Measurements from ENCODE around the gene RAB6A. TPM values are rescaled to one million over a fixed set of nuclear protein-coding genes. Genes with fewer than 3 reads are reported as not detected.
A peak's percentile ranks its signal among the peaks of the same experiment; 100 is the strongest.

The RAB6A gene
- total RNA-seq, 1 donor from 2014 or later = 87.2 TPM

GRCh38 chr11:73661035-73661628, 99.7 kb downstream of the RAB6A start:
- peak overlapping the region; percentile 34 to 75 (median 51) for H3K9ac ChIP-seq (ENCODE audit: low read depth in 1 of 3, low read length in 3 of 3)
- H3K27ac ChIP-seq (ENCODE audit: low read depth, low read length) = no peak overlapping the region
- H3K4me3 ChIP-seq (ENCODE audit: low read length in 3 of 3) = peak overlapping the region; percentile 70 to 77 (median 73)

DNA sequence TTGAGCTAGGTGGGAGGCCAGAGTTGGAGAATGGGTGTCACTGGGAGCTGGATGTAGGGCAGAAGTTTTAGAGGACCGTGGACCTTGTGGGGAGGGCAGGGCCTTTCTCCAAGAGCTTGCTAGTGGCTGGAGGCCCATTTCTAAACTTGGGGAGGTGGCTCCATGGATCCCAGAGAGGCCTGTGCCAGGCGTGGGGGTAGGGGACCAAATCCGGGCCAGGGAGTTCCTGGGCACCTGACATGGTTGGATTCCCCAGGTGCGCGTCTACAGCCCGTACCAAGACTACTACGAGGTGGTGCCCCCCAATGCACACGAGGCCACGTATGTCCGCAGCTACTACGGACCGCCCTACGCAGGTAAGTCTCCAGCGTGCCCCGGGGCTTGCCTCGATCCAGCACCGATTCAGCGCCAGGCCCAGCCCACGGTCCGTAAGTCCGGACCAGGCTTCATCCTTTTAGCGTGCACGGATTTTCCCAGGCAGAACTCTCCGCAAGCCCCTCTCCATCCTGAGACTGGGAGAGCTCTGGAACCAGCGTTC, 100.3 kb downstream of the RAB6A start:
- Histone ChIP-seq H3K9me3 (ENCODE audit: control insufficient read depth in 3 of 3, low read length in 3 of 3) (no peaks in the 10 kb centered on the region), H3K9ac (ENCODE audit: low read depth in 1 of 3, low read length in 3 of 3) (peak overlapping the region in 2 of 3 donors; percentile 27 to 75), H3K27ac (ENCODE audit: low read depth, low read length) (no peak overlapping the region), H3K27me3 (ENCODE audit: control insufficient read depth in 3 of 3, insufficient read depth in 3 of 3, low read length in 3 of 3) (no peaks in the 10 kb centered on the region), H3K4me3 (ENCODE audit: low read length in 3 of 3) (peak overlapping the region; percentile 70 to 77 (median 73)), H3K36me3 (ENCODE audit: control insufficient read depth in 3 of 3, insufficient read depth in 3 of 3, low read length in 3 of 3) (no peaks in the 10 kb centered on the region), H3K4me1 (ENCODE audit: control insufficient read depth in 3 of 3, insufficient read depth in 3 of 3, low read length in 3 of 3) (peaks cover 22 to 33% (median 29%) of the 10 kb centered on the region in 3 donors)

More at GRCh38 chr11:73661035-73661628, 99.7 kb downstream of the RAB6A start:
- no peaks in the 10 kb centered on the region for H3K27me3 ChIP-seq (ENCODE audit: control insufficient read depth in 3 of 3, insufficient read depth in 3 of 3, low read length in 3 of 3)
- H3K36me3 ChIP-seq (ENCODE audit: control insufficient read depth in 3 of 3, insufficient read depth in 3 of 3, low read length in 3 of 3) = no peaks in the 10 kb centered on the region
- H3K9me3 ChIP-seq (ENCODE audit: control insufficient read depth in 3 of 3, low read length in 3 of 3) = no peaks in the 10 kb centered on the region
- H3K4me1 ChIP-seq (ENCODE audit: control insufficient read depth in 3 of 3, insufficient read depth in 3 of 3, low read length in 3 of 3) = peaks cover 22 to 37% (median 29%) of the 10 kb centered on the region in 3 donors

DNA sequence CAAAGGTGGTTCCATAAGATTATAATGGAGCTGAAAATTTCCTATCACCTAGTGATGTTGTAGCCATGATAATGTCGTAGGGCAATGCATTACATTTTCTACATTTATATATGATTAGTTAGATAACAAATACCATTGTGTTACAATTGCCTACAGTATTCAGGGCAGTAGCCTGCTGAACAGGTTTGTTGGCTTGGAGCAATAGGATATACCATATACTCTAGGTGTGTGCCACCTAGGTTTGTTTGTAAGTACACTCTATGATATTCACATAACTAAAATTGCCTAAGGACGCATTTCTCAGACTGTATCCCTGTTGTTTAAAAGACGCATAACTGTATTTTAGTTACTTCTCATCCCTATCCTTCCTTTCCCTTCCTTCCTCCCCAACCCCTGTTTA, 100.9 kb downstream of the RAB6A start:
- no peak overlapping the region for H3K9ac ChIP-seq (ENCODE audit: low read depth in 1 of 3, low read length in 3 of 3)
- no peaks in the 10 kb centered on the region for H3K27me3 ChIP-seq (ENCODE audit: control insufficient read depth in 3 of 3, insufficient read depth in 3 of 3, low read length in 3 of 3)
- H3K27ac ChIP-seq (ENCODE audit: low read depth, low read length) = no peak overlapping the region
- no peak overlapping the region for H3K4me3 ChIP-seq (ENCODE audit: low read length in 3 of 3)
- no peaks in the 10 kb centered on the region for H3K36me3 ChIP-seq (ENCODE audit: control insufficient read depth in 3 of 3, insufficient read depth in 3 of 3, low read length in 3 of 3)
- no peaks in the 10 kb centered on the region for H3K9me3 ChIP-seq (ENCODE audit: control insufficient read depth in 3 of 3, low read length in 3 of 3)
- H3K4me1 ChIP-seq (ENCODE audit: control insufficient read depth in 3 of 3, insufficient read depth in 3 of 3, low read length in 3 of 3) = peaks cover 20 to 27% (median 25%) of the 10 kb centered on the region in 3 donors

- Histone ChIP-seq H3K4me1 (ENCODE audit: control insufficient read depth in 3 of 3, insufficient read depth in 3 of 3, low read length in 3 of 3) (peaks cover 11 to 14% (median 13%) of the 10 kb centered on the region in 3 donors), H3K27ac (ENCODE audit: low read depth, low read length) (no peak overlapping the region), H3K9ac (ENCODE audit: low read depth in 1 of 3, low read length in 3 of 3) (no peak overlapping the region), H3K9me3 (ENCODE audit: control insufficient read depth in 3 of 3, low read length in 3 of 3) (no peaks in the 10 kb centered on the region), H3K36me3 (ENCODE audit: control insufficient read depth in 3 of 3, insufficient read depth in 3 of 3, low read length in 3 of 3) (no peaks in the 10 kb centered on the region), H3K27me3 (ENCODE audit: control insufficient read depth in 3 of 3, insufficient read depth in 3 of 3, low read length in 3 of 3) (no peaks in the 10 kb centered on the region), H3K4me3 (ENCODE audit: low read length in 3 of 3) (no peak overlapping the region)
These were observed 103.9 kb downstream of the RAB6A start for GRCh38 chr11:73656985-73657384.

DNA sequence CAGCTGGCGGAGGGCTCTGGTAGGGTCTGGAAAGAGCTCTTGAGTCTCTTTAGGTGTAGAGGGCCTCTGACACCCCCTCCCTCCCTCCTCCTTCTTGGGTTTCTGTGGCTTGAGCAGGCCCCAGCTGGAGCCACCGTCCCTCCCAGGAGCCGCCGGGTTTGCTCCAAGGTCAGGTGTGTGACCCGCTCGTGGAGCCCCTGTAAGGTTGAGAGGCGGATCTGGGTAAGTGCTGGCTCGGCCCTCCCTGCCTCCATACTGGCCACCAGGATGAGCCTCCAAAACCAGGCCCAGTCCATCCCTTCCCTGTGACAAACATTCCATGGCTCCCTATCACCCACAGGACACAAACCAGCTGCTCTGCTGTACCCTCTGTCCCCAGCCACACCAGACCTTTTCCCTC, 105.2 kb downstream of the RAB6A start:
- H3K27ac ChIP-seq (ENCODE audit: low read depth, low read length) = no peak overlapping the region
- no peaks in the 10 kb centered on the region for H3K27me3 ChIP-seq (ENCODE audit: control insufficient read depth in 3 of 3, insufficient read depth in 3 of 3, low read length in 3 of 3)
- no peaks in the 10 kb centered on the region for H3K36me3 ChIP-seq (ENCODE audit: control insufficient read depth in 3 of 3, insufficient read depth in 3 of 3, low read length in 3 of 3)
- no peaks in the 10 kb centered on the region for H3K9me3 ChIP-seq (ENCODE audit: control insufficient read depth in 3 of 3, low read length in 3 of 3)
- no peak overlapping the region for H3K9ac ChIP-seq (ENCODE audit: low read depth in 1 of 3, low read length in 3 of 3)
- H3K4me3 ChIP-seq (ENCODE audit: low read length in 3 of 3) = no peak overlapping the region
- peaks cover 3 to 7% (median 4%) of the 10 kb centered on the region in 3 donors for H3K4me1 ChIP-seq (ENCODE audit: control insufficient read depth in 3 of 3, insufficient read depth in 3 of 3, low read length in 3 of 3)

DNA sequence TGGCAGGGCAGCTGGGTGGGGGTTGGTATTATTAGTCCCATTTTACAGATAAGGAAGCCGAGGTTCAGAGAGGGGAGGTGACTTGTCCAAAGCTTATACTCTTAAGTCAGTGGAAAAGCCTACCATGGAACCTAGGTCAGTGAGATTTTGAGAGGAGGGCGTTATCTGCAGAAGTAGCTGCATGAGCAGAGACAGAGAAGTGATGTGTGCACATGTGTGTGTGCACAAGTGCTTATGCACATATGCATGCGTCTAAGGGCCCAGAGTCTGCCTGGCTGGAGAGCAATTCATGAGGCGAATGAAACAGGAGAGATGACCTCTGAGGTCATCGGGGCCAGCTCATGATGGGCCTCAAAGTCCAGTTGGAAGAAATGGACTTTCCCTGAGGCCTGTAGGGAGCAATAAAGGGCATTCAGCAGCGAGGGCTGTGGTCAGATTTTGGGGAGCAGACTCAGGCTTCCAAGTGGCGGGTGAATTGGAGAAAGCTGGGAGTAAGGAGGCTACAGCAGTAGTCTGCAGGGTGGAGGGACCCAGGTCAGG, 106.3 kb downstream of the RAB6A start:
- Histone ChIP-seq H3K4me3 (ENCODE audit: low read length in 3 of 3) (no peak overlapping the region), H3K27ac (ENCODE audit: low read depth, low read length) (no peak overlapping the region), H3K36me3 (ENCODE audit: control insufficient read depth in 3 of 3, insufficient read depth in 3 of 3, low read length in 3 of 3) (no peaks in the 10 kb centered on the region), H3K27me3 (ENCODE audit: control insufficient read depth in 3 of 3, insufficient read depth in 3 of 3, low read length in 3 of 3) (no peaks in the 10 kb centered on the region), H3K4me1 (ENCODE audit: control insufficient read depth in 3 of 3, insufficient read depth in 3 of 3, low read length in 3 of 3) (peaks cover 0 to 3% (median 0%) of the 10 kb centered on the region in 3 donors), H3K9me3 (ENCODE audit: control insufficient read depth in 3 of 3, low read length in 3 of 3) (no peaks in the 10 kb centered on the region), H3K9ac (ENCODE audit: low read depth in 1 of 3, low read length in 3 of 3) (no peak overlapping the region)

- Histone ChIP-seq H3K9me3 (ENCODE audit: control insufficient read depth in 3 of 3, low read length in 3 of 3) (no peaks in the 10 kb centered on the region), H3K27me3 (ENCODE audit: control insufficient read depth in 3 of 3, insufficient read depth in 3 of 3, low read length in 3 of 3) (no peaks in the 10 kb centered on the region), H3K27ac (ENCODE audit: low read depth, low read length) (no peak overlapping the region)
These were observed 106.9 kb downstream of the RAB6A start for GRCh38 chr11:73653996-73654395.

GRCh38 chr11:73652856-73653559, 107.9 kb downstream of the RAB6A start:
- no peaks in the 10 kb centered on the region for H3K36me3 ChIP-seq (ENCODE audit: control insufficient read depth in 3 of 3, insufficient read depth in 3 of 3, low read length in 3 of 3)
- no peak overlapping the region for H3K27ac ChIP-seq (ENCODE audit: low read depth, low read length)
- no peaks in the 10 kb centered on the region for H3K9me3 ChIP-seq (ENCODE audit: control insufficient read depth in 3 of 3, low read length in 3 of 3)
- peaks cover 0 to 3% (median 0%) of the 10 kb centered on the region in 3 donors for H3K4me1 ChIP-seq (ENCODE audit: control insufficient read depth in 3 of 3, insufficient read depth in 3 of 3, low read length in 3 of 3)
- no peaks in the 10 kb centered on the region for H3K27me3 ChIP-seq (ENCODE audit: control insufficient read depth in 3 of 3, insufficient read depth in 3 of 3, low read length in 3 of 3)
- H3K9ac ChIP-seq (ENCODE audit: low read depth in 1 of 3, low read length in 3 of 3) = peak overlapping the region in 1 of 3 donors; percentile 0
- H3K4me3 ChIP-seq (ENCODE audit: low read length in 3 of 3) = no peak overlapping the region

More at GRCh38 chr11:73653996-73654395, 106.9 kb downstream of the RAB6A start:
- H3K36me3 ChIP-seq (ENCODE audit: control insufficient read depth in 3 of 3, insufficient read depth in 3 of 3, low read length in 3 of 3) = no peaks in the 10 kb centered on the region
- no peak overlapping the region for H3K9ac ChIP-seq (ENCODE audit: low read depth in 1 of 3, low read length in 3 of 3)
- no peak overlapping the region for H3K4me3 ChIP-seq (ENCODE audit: low read length in 3 of 3)
- peaks cover 0 to 3% (median 0%) of the 10 kb centered on the region in 3 donors for H3K4me1 ChIP-seq (ENCODE audit: control insufficient read depth in 3 of 3, insufficient read depth in 3 of 3, low read length in 3 of 3)

DNA sequence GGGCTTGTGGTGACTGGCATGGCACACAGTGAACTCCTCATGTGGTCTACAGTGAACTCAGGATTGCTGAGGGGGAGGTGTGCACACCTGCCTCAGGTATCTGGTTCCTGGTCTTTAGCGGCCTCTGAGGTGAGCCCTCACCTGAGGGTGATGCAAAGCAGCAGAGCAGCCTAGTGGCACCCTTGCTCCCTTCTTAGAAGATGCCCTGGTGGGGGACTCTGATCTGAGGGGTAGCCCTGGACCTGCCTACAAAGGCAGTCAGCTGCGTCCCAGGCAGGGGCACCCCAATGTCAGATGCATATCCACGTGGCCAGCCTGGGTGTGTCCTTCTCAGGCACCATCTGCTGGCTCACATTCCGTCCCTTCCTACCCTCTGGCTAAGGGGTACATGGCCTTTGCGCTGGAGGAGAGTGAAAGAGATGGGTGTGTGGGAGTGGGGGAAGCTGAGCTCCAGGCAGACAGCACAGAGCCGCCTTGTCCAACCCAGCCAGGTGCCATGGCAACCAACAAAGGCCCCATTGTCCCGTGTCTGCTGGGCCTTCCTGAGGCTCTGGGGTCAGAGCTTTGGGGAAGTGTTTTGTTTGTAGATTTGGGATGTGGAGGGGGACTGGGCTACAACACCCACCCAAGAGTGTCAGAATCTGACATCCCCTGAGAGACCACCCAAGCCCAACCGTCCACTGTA, 108.7 kb downstream of the RAB6A start:
- peaks cover 3 to 9% (median 5%) of the 10 kb centered on the region in 3 donors for H3K4me1 ChIP-seq (ENCODE audit: control insufficient read depth in 3 of 3, insufficient read depth in 3 of 3, low read length in 3 of 3)
- no peaks in the 10 kb centered on the region for H3K36me3 ChIP-seq (ENCODE audit: control insufficient read depth in 3 of 3, insufficient read depth in 3 of 3, low read length in 3 of 3)
- H3K27me3 ChIP-seq (ENCODE audit: control insufficient read depth in 3 of 3, insufficient read depth in 3 of 3, low read length in 3 of 3) = no peaks in the 10 kb centered on the region
- H3K9me3 ChIP-seq (ENCODE audit: control insufficient read depth in 3 of 3, low read length in 3 of 3) = no peaks in the 10 kb centered on the region
- no peak overlapping the region for H3K27ac ChIP-seq (ENCODE audit: low read depth, low read length)
- no peak overlapping the region for H3K4me3 ChIP-seq (ENCODE audit: low read length in 3 of 3)
- H3K9ac ChIP-seq (ENCODE audit: low read depth in 1 of 3, low read length in 3 of 3) = no peak overlapping the region

Data from skeletal muscle tissue (tissue), 4 donors.